Measurements from ENCODE around the gene CHST15.

GRCh38 chr10:124006526-124006925, 86.9 kb downstream of the CHST15 start:
- TF ChIP-seq CTCF (IDR thresholded peaks at IDR 0.05), result no peak
- TF ChIP-seq POLR2A (IDR thresholded peaks at IDR 0.05), result no peak

Data from adrenal gland (tissue), 5 donors.